ENCODE data around the gene RPAIN. TPM values are rescaled to one million over a fixed set of nuclear protein-coding genes. Genes with fewer than 3 reads are reported as not detected.

The RPAIN gene
- polyA plus RNA-seq, 1 donor from 2014 or later: 451 TPM

- Histone ChIP-seq H3K9me3 (ENCODE audit: low read length) (no peaks in the 10 kb centered on the region), H3K79me2 (replicated peaks; ENCODE audit: insufficient read depth, low read length) (peaks cover 36% of the 10 kb centered on the region), H2AFZ (ENCODE audit: low read depth, low read length) (no peak overlapping the region), H3K27me3 (ENCODE audit: insufficient read depth, low read depth, low read length) (no peaks in the 10 kb centered on the region), H3K9ac (ENCODE audit: low read length) (no peak overlapping the region), H3F3A (ENCODE audit: insufficient read depth, low read length, poor library complexity, severe bottlenecking) (no peaks in the 10 kb centered on the region), H4K20me1 (ENCODE audit: insufficient read depth) (no peaks in the 10 kb centered on the region), H3K9me2 (ENCODE audit: insufficient read depth, low read length) (no peaks in the 10 kb centered on the region), H3K27ac (ENCODE audit: low read length) (no peak overlapping the region), H3K4me3 (ENCODE audit: low read length) (no peak overlapping the region), H3K36me3 (ENCODE audit: insufficient read depth, low read length) (peaks cover 5% of the 10 kb centered on the region), H3K4me2 (ENCODE audit: low read length) (no peak overlapping the region)
- no peak for TF ChIP-seq EP300 (conservative IDR thresholded peaks at IDR 0.05; ENCODE audit: poor library complexity, severe bottlenecking)
- TF ChIP-seq REST (IDR thresholded peaks at IDR 0.05; ENCODE audit: borderline replicate concordance): no peak
- no peak for TF ChIP-seq SMC3 (conservative IDR thresholded peaks at IDR 0.05; ENCODE audit: poor library complexity)
- no peak for TF ChIP-seq TAF1 (IDR thresholded peaks at IDR 0.05; ENCODE audit: low read depth)
- no peak for TF ChIP-seq RAD21 (conservative IDR thresholded peaks at IDR 0.05)
- TF ChIP-seq POLR2AphosphoS5 (IDR thresholded peaks at IDR 0.05): no peak
- no peak for TF ChIP-seq CTCF (IDR thresholded peaks at IDR 0.05; ENCODE audit: poor library complexity, severe bottlenecking)
- TF ChIP-seq MXI1 (conservative IDR thresholded peaks at IDR 0.05; ENCODE audit: poor library complexity, severe bottlenecking): no peak
- no peak for TF ChIP-seq EZH2 (IDR thresholded peaks at IDR 0.05; ENCODE audit: borderline replicate concordance, insufficient read depth, low read length, poor library complexity, severe bottlenecking)
Observed at GRCh38 chr17:5425826-5426225, 5.8 kb downstream of the RPAIN start.

GRCh38 chr17:5429191-5429887 lies 9.4 kb downstream of the RPAIN start:
- H3K27ac ChIP-seq (ENCODE audit: low read length): no peak overlapping the region
- no peak overlapping the region for H3K4me3 ChIP-seq (ENCODE audit: low read length)
- no peaks in the 10 kb centered on the region for H3K27me3 ChIP-seq (ENCODE audit: insufficient read depth, low read depth, low read length)
- H3K9ac ChIP-seq (ENCODE audit: low read length): no peak overlapping the region
- H3K36me3 ChIP-seq (ENCODE audit: insufficient read depth, low read length): peaks cover 15% of the 10 kb centered on the region
- no peaks in the 10 kb centered on the region for H3K9me2 ChIP-seq (ENCODE audit: insufficient read depth, low read length)
- TF ChIP-seq TAF1 (IDR thresholded peaks at IDR 0.05; ENCODE audit: low read depth): no peak
- no peak for TF ChIP-seq EP300 (conservative IDR thresholded peaks at IDR 0.05; ENCODE audit: poor library complexity, severe bottlenecking)
- no peak for TF ChIP-seq RAD21 (conservative IDR thresholded peaks at IDR 0.05)
- TF ChIP-seq CTCF (IDR thresholded peaks at IDR 0.05; ENCODE audit: poor library complexity, severe bottlenecking): no peak
- no peak for TF ChIP-seq MXI1 (conservative IDR thresholded peaks at IDR 0.05; ENCODE audit: poor library complexity, severe bottlenecking)
- TF ChIP-seq REST (IDR thresholded peaks at IDR 0.05; ENCODE audit: borderline replicate concordance): no peak
- no peak for TF ChIP-seq SMC3 (conservative IDR thresholded peaks at IDR 0.05; ENCODE audit: poor library complexity)
- TF ChIP-seq POLR2AphosphoS5 (IDR thresholded peaks at IDR 0.05): no peak
- no peak for TF ChIP-seq EZH2 (IDR thresholded peaks at IDR 0.05; ENCODE audit: borderline replicate concordance, insufficient read depth, low read length, poor library complexity, severe bottlenecking)
- H3K9me3 ChIP-seq (ENCODE audit: low read length): no peaks in the 10 kb centered on the region
- no peaks in the 10 kb centered on the region for H3F3A ChIP-seq (ENCODE audit: insufficient read depth, low read length, poor library complexity, severe bottlenecking)
- peaks cover 3% of the 10 kb centered on the region for H3K79me2 ChIP-seq (replicated peaks; ENCODE audit: insufficient read depth, low read length)
- no peak overlapping the region for H3K4me2 ChIP-seq (ENCODE audit: low read length)
- H4K20me1 ChIP-seq (ENCODE audit: insufficient read depth): no peaks in the 10 kb centered on the region
- H2AFZ ChIP-seq (ENCODE audit: low read depth, low read length): no peak overlapping the region
